ENCODE measurements around the gene TMEM209. TPM values are rescaled to one million over a fixed set of nuclear protein-coding genes. Genes with fewer than 3 reads are reported as not detected.

TMEM209 gene
- total RNA-seq, 1 experiment from 2014 or later: 30.8 TPM

DNA sequence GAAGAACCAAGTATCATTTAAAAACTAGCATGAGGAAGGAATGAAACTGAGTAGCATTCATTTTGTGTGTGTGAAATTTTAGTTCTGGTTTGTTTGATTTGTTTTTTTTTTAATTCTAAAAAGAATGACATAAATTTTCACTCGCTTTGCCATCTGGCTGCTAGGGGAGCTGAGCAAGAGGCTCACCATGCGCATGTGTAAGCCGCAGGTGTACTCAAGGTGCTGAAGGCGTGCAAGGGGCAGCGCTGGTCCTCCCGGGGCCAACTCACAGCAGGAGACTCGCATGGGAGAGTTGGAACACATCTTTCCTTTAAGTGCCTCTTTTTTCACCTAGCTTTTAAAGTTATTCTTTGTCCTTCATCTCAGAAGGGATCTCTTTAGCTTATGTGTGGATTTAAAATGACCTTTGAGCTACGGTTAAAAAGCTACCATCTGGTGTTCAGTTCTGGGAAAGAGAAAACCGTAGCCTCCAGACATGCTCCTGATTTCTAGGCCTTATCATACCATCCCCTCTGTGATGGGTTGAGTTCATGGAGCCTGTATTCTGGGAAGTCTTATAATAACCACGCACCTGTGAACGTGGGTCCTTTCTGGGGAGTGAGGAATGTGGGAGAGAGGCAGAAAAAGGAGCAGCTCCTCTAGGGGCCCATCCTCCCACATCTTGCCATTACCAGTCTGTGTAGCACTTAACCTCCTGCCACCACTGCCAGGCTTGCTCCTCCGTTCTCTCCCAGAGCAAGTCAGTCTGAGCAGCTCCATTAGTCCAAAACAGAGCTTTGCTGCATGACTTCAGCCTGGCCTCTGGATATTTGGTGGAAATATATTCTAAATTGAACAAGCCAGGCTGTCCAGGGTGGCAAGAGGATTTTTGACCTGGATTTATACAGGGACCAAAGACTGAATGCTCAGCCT, 73.0 kb downstream of the TMEM209 start:
- intact Hi-C loops (cut with micrococcal nuclease; ENCODE audit: unreplicated experiment): no loop called here
- CTCF ChIA-PET: interaction anchor here (0.7 kb wide), 1 partner anchor 624 kb away, joined by 3 read pairs; no protein-coding TSS in a partner anchor

DNA sequence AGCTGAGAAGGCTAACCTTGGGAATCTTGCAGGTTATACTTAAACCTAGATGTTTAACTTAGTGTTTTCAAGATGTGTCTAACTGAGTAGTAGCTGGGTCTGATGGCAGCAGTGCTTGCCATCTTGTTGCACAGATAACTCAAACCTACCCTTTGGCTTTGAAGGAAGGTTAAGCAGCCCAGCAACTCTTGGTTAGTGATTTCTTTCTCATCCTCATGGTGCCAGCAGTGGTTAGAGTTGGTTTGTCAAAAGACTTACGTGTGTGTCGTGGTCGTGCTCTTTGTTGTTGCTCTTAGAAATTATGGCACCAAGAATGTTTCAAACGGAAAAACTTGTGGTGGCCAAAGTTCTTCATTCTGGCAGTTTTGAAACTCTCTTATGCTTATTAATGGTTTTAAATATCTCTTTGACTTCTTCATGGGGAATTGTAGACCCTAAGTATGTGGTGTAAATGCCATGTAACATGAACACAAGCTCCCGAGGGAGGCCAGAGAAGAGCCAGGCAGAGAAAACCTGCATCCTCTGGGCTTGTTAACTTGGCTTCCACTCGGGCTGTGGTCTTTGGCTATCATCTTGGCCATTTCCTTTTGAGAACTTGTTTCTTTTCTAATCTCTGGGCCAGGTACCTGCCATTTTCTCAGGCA, 73.9 kb downstream of the TMEM209 start:
- TF ChIP-seq EZH2 (IDR thresholded peaks at IDR 0.05; ENCODE audit: low read depth): no peak
- TF ChIP-seq, protein P1, sequence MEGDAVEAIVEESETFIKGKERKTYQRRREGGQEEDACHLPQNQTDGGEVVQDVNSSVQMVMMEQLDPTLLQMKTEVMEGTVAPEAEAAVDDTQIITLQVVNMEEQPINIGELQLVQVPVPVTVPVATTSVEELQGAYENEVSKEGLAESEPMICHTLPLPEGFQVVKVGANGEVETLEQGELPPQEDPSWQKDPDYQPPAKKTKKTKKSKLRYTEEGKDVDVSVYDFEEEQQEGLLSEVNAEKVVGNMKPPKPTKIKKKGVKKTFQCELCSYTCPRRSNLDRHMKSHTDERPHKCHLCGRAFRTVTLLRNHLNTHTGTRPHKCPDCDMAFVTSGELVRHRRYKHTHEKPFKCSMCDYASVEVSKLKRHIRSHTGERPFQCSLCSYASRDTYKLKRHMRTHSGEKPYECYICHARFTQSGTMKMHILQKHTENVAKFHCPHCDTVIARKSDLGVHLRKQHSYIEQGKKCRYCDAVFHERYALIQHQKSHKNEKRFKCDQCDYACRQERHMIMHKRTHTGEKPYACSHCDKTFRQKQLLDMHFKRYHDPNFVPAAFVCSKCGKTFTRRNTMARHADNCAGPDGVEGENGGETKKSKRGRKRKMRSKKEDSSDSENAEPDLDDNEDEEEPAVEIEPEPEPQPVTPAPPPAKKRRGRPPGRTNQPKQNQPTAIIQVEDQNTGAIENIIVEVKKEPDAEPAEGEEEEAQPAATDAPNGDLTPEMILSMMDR (conservative IDR thresholded peaks at IDR 0.05): no peak
- Histone ChIP-seq H3K27me3 (ENCODE audit: insufficient read depth, low read depth) (no peaks in the 10 kb centered on the region), H3K9me2 (ENCODE audit: insufficient read depth) (no peaks in the 10 kb centered on the region), H3K4me2 (no peak overlapping the region), H4K20me1 (ENCODE audit: insufficient read depth) (peaks cover 8% of the 10 kb centered on the region; the same call in 1 of the 2 replicates), H2AFZ (no peak overlapping the region), H3K27ac (no peak overlapping the region), H3K9me3 (ENCODE audit: insufficient read depth, low read depth) (no peaks in the 10 kb centered on the region), H3K4me3 (no peak overlapping the region), H3F3A (ENCODE audit: insufficient read depth, low read depth) (no peaks in the 10 kb centered on the region), H3K79me2 (ENCODE audit: low read depth) (no peaks in the 10 kb centered on the region), H3K36me3 (ENCODE audit: low read depth) (peaks cover 14% of the 10 kb centered on the region; the same call in 1 of the 2 replicates), H3K4me1 (replicated peaks; ENCODE audit: insufficient read depth) (no peaks in the 10 kb centered on the region)
- no peak for DNase-seq
- ChIA-PET POLR2A (ENCODE audit: unreplicated experiment) (interaction anchor here (0.5 kb wide), 1 partner anchor 1141 kb away, joined by 5 read pairs; no protein-coding TSS in a partner anchor), CTCF (no interaction called here)
- intact Hi-C loops (cut with micrococcal nuclease; ENCODE audit: unreplicated experiment): no loop called here
- BruUV-seq (replicated peaks): no TSS peak

More for the DNA sequence above, 73.0 kb downstream of the TMEM209 start:
- DNase-seq: no peak
- H3K79me2 ChIP-seq (ENCODE audit: low read depth): no peaks in the 10 kb centered on the region
- H3K36me3 ChIP-seq (ENCODE audit: low read depth): 0 out of 2 replicates have a peak, but pooled peaks cover 14% of the 10 kb centered on the region
- no peaks in the 10 kb centered on the region for H3F3A ChIP-seq (ENCODE audit: insufficient read depth, low read depth)
- no peaks in the 10 kb centered on the region for H3K9me2 ChIP-seq (ENCODE audit: insufficient read depth)
- peaks cover 8% of the 10 kb centered on the region; the same call in 1 of the 2 replicates for H4K20me1 ChIP-seq (ENCODE audit: insufficient read depth)
- POLR2A ChIA-PET (ENCODE audit: unreplicated experiment): no interaction called here
- H3K4me3 ChIP-seq: no peak overlapping the region
- BruUV-seq (replicated peaks): no TSS peak
- H3K27me3 ChIP-seq (ENCODE audit: insufficient read depth, low read depth): no peaks in the 10 kb centered on the region
- H3K4me2 ChIP-seq: no peak overlapping the region
- H2AFZ ChIP-seq: no peak overlapping the region
- no peaks in the 10 kb centered on the region for H3K4me1 ChIP-seq (replicated peaks; ENCODE audit: insufficient read depth)
- TF ChIP-seq EZH2 (IDR thresholded peaks at IDR 0.05; ENCODE audit: low read depth): no peak
- TF ChIP-seq, protein P1 (conservative IDR thresholded peaks at IDR 0.05): no peak
- no peaks in the 10 kb centered on the region for H3K9me3 ChIP-seq (ENCODE audit: insufficient read depth, low read depth)
- no peak overlapping the region for H3K27ac ChIP-seq

DNA sequence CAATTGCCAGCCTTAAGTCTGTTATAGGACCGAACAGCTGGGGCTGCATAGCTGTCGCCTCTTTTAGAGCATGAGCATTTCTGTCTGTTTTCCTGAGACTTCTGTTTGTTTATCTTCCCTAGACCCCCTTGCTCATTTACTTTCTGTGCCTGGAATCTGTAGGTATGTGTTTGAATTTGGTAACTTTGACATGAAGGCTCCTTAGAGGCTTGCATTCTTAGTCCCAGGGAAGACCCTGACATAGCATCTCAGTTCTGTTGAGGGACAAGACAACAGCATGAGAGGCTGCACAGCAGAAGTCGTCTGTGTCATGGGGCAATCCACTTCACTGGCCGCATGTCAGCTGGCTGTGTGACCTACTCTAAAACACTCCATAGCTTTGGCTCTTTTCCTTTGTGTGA, 76.2 kb downstream of the TMEM209 start:
- intact Hi-C loops (cut with micrococcal nuclease; ENCODE audit: unreplicated experiment): no loop called here
- Histone ChIP-seq H3K9me2 (ENCODE audit: insufficient read depth) (no peaks in the 10 kb centered on the region), H3K27ac (no peak overlapping the region), H2AFZ (no peak overlapping the region), H4K20me1 (ENCODE audit: insufficient read depth) (peaks cover 8% of the 10 kb centered on the region; the same call in 1 of the 2 replicates), H3K36me3 (ENCODE audit: low read depth) (peaks cover 16% of the 10 kb centered on the region; the same call in 1 of the 2 replicates), H3K27me3 (ENCODE audit: insufficient read depth, low read depth) (no peaks in the 10 kb centered on the region), H3K4me3 (no peak overlapping the region), H3K4me1 (replicated peaks; ENCODE audit: insufficient read depth) (no peaks in the 10 kb centered on the region), H3K79me2 (ENCODE audit: low read depth) (no peaks in the 10 kb centered on the region), H3K4me2 (no peak overlapping the region), H3F3A (ENCODE audit: insufficient read depth, low read depth) (peaks cover 7% of the 10 kb centered on the region; the same call in 1 of the 2 replicates), H3K9me3 (ENCODE audit: insufficient read depth, low read depth) (no peaks in the 10 kb centered on the region)
- POLR2A ChIA-PET (ENCODE audit: unreplicated experiment): interaction anchor here (0.5 kb wide), 1 partner anchor 932 kb away, joined by 17 read pairs; no protein-coding TSS in a partner anchor
- no TSS peak for BruUV-seq (replicated peaks)
- DNase-seq: no peak
- CTCF ChIA-PET: no interaction called here
- TF ChIP-seq, protein P1 (conservative IDR thresholded peaks at IDR 0.05): no peak
- no peak for TF ChIP-seq EZH2 (IDR thresholded peaks at IDR 0.05; ENCODE audit: low read depth)
